HepG2 (cell line): Measurements from ENCODE around the gene DNAJC7.

Source experiments
- NFIC ChIP-seq: IDR thresholded peaks from 2 replicates; pipeline ENCODE4 v1.6.1; 2012; ENCODE audit warnings: mild to moderate bottlenecking, low read length, inconsistent platforms
- POLR2A ChIP-seq, 2 experiments: IDR thresholded peaks; 2 replicates each; pipeline ENCODE4 v1.6.1; 2011; ENCODE audit warnings: low read depth in 2 of 2, low read length in 2 of 2, mild to moderate bottlenecking in 1 of 2, moderate library complexity in 1 of 2; ENCODE audit not compliant: insufficient read depth in 1 of 2
- RAD21 ChIP-seq: fragments of 450-650 bp; formaldehyde crosslinking; IDR thresholded peaks from 2 replicates; pipeline ENCODE4 v1.5.0; 2020; ENCODE audit warnings: mild to moderate bottlenecking
- ZNF576 ChIP-seq: sonication (generic); formaldehyde crosslinking; IDR thresholded peaks from 2 replicates; pipeline ENCODE4 v1.4.0; 2020; ENCODE audit warnings: mild to moderate bottlenecking, missing genetic modification reagents

GRCh38 chr17:42050393-42051012, 33.3 kb upstream of the DNAJC7 start, which contains the start of gene C17orf113:
- TF ChIP-seq POLR2A (IDR thresholded peaks at IDR 0.05; ENCODE audit: insufficient read depth in 1 of 2, low read depth in 2 of 2, low read length in 2 of 2) (peak in 1 of 2 experiments; percentile 57; a peak in 2 of 4 replicates), ZNF576 (no peak), NFIC (no peak), RAD21 (CRISPR knock-in tag) (peak; percentile 74)
